Mammary epithelial cell (primary cell): ENCODE data around the gene SLC22A17.

ENCODE experiments used
- CTCF ChIP-seq, 2 donors: IDR thresholded peaks in 1 of 2; conservative IDR thresholded peaks in 1 of 2; 2 replicates each; pipeline ENCODE4 v1.5.1; 2011 to 2012; ENCODE audit warnings: inconsistent platforms in 2 of 2, low read length in 2 of 2, mild to moderate bottlenecking in 2 of 2, control low read depth in 1 of 2, low read depth in 1 of 2; ENCODE audit not compliant: insufficient read depth in 1 of 2; ENCODE audit errors: extremely low read depth in 1 of 2
- EZH2 ChIP-seq: IDR thresholded peaks from 2 replicates; pipeline ENCODE4 v1.6.1; 2012; ENCODE audit warnings: low read length, inconsistent platforms, borderline replicate concordance

GRCh38 chr14:23379366-23380196 lies 26.9 kb upstream of the SLC22A17 start:
- TF ChIP-seq CTCF (conservative IDR thresholded peaks at IDR 0.05 in 1 of 2, IDR thresholded peaks at IDR 0.05 in 1 of 2; ENCODE audit: extremely low read depth in 1 of 2, insufficient read depth in 1 of 2, low read depth in 1 of 2, low read length in 2 of 2): peak; percentile 91 to 99
- TF ChIP-seq EZH2: no peak
